Peyer's patch (tissue), 4 donors: ENCODE data around the gene MME.

Experiments used
- CTCF ChIP-seq, 6 experiments: fragments of 450-650 bp in 4 of 6; fragments of 200-600 bp in 2 of 6; sonication (generic) in 1 of 6; IDR thresholded peaks; one replicate each; pipeline ENCODE4 v1.5.1; 2017 to 2019; ENCODE audit warnings: antibody characterized with exemption in 6 of 6, mild to moderate bottlenecking in 3 of 6, moderate library complexity in 1 of 6
- POLR2A ChIP-seq, 2 donors: fragments of 450-650 bp; IDR thresholded peaks; one replicate each; pipeline ENCODE4 v1.5.1; 2017; ENCODE audit warnings: antibody characterized with exemption in 2 of 2, mild to moderate bottlenecking in 2 of 2, moderate library complexity in 2 of 2

GRCh38 chr3:155210736-155211135 is 130.6 kb downstream of the MME start:
- no peak for TF ChIP-seq CTCF (IDR thresholded peaks at IDR 0.05)
- no peak for TF ChIP-seq POLR2A (IDR thresholded peaks at IDR 0.05)
